AG04450 (cell line): ENCODE measurements around the gene AK8. TPM values are rescaled to one million over a fixed set of nuclear protein-coding genes. Genes with fewer than 3 reads are reported as not detected.

Source experiments
- CTCF ChIA-PET: fragments of 300-600, 350-600 bp; formaldehyde crosslinking; extraction: SDS; loops from one replicate; lab custom pipeline; 2022; ENCODE audit warnings: antibody characterized with exemption, inconsistent platforms; lab: Charles Lee
- POLR2A ChIA-PET: fragments of 350-600 bp; formaldehyde crosslinking; extraction: SDS; loops from one replicate; lab custom pipeline; 2021; ENCODE audit warnings: antibody characterized with exemption, inconsistent platforms; lab: Yijun Ruan, JAX
- DNase-seq: peaks from one replicate; pipeline ENCODE4 v3.0.0-alpha.2; 2011; ENCODE audit warnings: low read depth, low spot score
- H3K27ac ChIP-seq: one replicate; pipeline ENCODE4 v1.5.1; 2012; ENCODE audit warnings: low read depth, low read length, control low read depth
- H3K27me3 ChIP-seq: one replicate; pipeline ENCODE4 v1.6.0; 2012; ENCODE audit warnings: low read length; ENCODE audit not compliant: control insufficient read depth, insufficient read depth
- H3K4me3 ChIP-seq: 2 replicates; pipeline ENCODE4 v1.5.1; 2011; ENCODE audit warnings: mild to moderate bottlenecking, low read depth, low read length, control low read depth
- H3K9me3 ChIP-seq: 2 replicates; pipeline ENCODE4 v1.5.1; 2012; ENCODE audit warnings: low read length; ENCODE audit not compliant: control insufficient read depth, insufficient read depth
- polyA plus RNA-seq: library from polyadenylated mRNA; depleted of rRNA; stranded (reverse); fragments of >200 nt; gene quantifications from 2 replicates; pipeline ENCODE4 v1.2.3, GENCODE V29; 2011
- TF ChIP-seq, protein P1 (sequence below): IDR thresholded peaks from 2 replicates; pipeline ENCODE4 v1.5.1; 2011; ENCODE audit warnings: low read depth, low read length, control low read depth, inconsistent platforms

AK8 gene
- polyA plus RNA-seq, 1 experiment, result 0.14 TPM

DNA sequence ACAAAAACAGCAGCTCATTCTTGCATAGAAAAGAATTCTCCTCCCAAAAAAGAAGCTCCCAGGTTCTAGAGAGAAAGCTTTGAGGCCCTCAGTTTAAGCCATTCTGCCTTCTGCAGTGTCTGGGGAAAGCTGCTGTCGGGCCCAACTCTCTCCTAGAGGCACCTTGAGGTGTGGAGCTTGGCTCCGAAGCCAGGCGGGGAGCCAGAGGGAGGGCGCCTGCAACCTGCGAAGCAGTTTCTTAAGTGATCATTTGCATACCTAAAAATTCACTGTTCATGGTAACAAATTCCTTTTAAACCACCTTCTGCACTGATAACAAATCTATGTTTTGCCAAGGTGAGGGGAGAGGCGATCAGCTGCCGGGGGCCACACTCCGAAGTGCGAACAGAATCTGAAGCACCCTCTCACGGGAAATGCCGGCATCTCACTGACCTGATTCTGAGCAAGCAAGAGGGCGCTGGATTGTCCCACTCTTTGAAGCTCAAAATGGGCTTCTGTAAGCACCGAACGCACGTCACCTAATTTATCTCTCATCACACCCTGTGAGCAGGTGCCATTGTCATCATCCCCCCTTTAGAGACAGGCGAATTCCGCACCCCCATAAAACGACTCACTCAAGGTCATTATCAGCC, 121.8 kb downstream of the AK8 start:
- no peak for DNase-seq
- TF ChIP-seq, protein P1, sequence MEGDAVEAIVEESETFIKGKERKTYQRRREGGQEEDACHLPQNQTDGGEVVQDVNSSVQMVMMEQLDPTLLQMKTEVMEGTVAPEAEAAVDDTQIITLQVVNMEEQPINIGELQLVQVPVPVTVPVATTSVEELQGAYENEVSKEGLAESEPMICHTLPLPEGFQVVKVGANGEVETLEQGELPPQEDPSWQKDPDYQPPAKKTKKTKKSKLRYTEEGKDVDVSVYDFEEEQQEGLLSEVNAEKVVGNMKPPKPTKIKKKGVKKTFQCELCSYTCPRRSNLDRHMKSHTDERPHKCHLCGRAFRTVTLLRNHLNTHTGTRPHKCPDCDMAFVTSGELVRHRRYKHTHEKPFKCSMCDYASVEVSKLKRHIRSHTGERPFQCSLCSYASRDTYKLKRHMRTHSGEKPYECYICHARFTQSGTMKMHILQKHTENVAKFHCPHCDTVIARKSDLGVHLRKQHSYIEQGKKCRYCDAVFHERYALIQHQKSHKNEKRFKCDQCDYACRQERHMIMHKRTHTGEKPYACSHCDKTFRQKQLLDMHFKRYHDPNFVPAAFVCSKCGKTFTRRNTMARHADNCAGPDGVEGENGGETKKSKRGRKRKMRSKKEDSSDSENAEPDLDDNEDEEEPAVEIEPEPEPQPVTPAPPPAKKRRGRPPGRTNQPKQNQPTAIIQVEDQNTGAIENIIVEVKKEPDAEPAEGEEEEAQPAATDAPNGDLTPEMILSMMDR, result no peak
- H3K27me3 ChIP-seq, result peaks cover 38% of the 10 kb centered on the region
- POLR2A ChIA-PET, result no interaction called here
- CTCF ChIA-PET, result interaction anchor here (0.7 kb wide), 1 partner anchor 13 kb away, joined by 8 read pairs; no protein-coding TSS in a partner anchor
- no peak overlapping the region for H3K27ac ChIP-seq
- H3K4me3 ChIP-seq, result no peak overlapping the region
- H3K9me3 ChIP-seq, result no peaks in the 10 kb centered on the region

GRCh38 chr9:132755096-132755495, 123.0 kb downstream of the AK8 start:
- ChIA-PET POLR2A (no interaction called here), CTCF (no interaction called here)
- Histone ChIP-seq H3K4me3 (no peak overlapping the region), H3K27ac (no peak overlapping the region), H3K27me3 (peaks cover 41% of the 10 kb centered on the region), H3K9me3 (no peaks in the 10 kb centered on the region)
- TF ChIP-seq, protein P1, result no peak
- DNase-seq, result no peak

DNA sequence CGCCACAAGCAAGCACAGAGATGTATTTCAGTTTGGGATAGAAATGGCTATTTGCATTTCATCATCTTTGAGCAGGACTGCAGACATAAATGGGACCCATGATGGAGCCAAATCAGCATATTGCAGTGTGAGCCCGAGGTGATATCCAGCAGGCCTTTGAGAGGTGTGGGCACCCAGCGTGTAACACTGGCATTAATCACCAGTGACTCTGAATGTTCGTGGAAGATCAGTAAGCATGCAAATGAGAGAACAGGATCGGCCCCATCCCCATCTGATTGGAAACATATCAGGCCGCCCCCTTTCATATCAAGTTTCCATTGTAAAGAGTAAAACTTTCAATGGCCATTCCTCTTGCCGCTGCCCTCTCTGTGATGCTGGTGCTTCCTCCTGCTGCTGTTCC, 123.8 kb downstream of the AK8 start:
- Histone ChIP-seq H3K27me3 (peaks cover 38% of the 10 kb centered on the region), H3K27ac (no peak overlapping the region), H3K9me3 (no peaks in the 10 kb centered on the region), H3K4me3 (no peak overlapping the region)
- ChIA-PET POLR2A (no interaction called here), CTCF (no interaction called here)
- TF ChIP-seq, protein P1, result no peak
- no peak for DNase-seq

GRCh38 chr9:132753593-132753880, 124.5 kb downstream of the AK8 start:
- DNase-seq, result no peak
- Histone ChIP-seq H3K27me3 (peaks cover 34% of the 10 kb centered on the region), H3K4me3 (no peak overlapping the region), H3K27ac (no peak overlapping the region), H3K9me3 (no peaks in the 10 kb centered on the region)
- POLR2A ChIA-PET, result interaction anchor here (0.6 kb wide), 1 partner anchor 84 kb away, joined by 4 read pairs; the partner anchor contains the start of genes DDX31 and GTF3C4
- CTCF ChIA-PET, result no interaction called here
- TF ChIP-seq, protein P1, result no peak

DNA sequence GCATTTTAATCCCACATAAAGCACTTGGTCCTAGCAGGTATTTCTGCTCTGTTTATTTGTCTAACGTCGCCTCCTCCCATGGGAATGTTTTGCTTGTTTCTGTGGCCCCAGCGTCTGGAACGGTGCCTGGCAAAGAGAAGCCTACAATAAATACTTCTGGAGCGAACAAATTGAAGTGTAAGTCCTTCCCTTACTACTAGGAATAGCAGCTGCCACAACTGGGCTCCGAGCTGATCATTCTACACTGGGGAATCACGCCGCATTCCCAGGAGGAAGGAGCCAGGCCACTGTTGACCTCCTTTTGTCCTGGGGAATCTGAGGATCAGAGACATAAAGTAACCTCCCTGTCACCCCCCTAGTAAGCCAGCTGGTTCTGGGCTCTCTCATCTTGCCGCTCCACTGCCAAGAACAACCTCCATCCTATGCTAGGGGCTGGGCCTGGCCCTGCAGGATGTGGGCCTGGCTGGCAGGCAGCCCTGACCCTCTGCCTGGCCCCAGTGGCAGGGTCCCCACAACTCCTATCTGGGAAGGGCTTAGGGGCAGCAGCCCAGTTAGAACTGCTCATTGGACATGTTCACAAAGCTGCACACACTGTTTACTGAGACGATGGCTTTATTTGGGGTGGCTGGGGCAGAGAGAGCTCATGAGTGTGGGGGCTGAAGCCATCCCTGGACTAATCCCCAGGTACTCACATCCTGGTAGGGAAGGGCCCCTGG, 125.0 kb downstream of the AK8 start:
- Histone ChIP-seq H3K27ac (no peak overlapping the region), H3K9me3 (no peaks in the 10 kb centered on the region), H3K27me3 (peaks cover 33% of the 10 kb centered on the region), H3K4me3 (no peak overlapping the region)
- POLR2A ChIA-PET, result interaction anchor here (0.6 kb wide), 2 partner anchors 83 to 298 kb away, joined by 3 to 4 read pairs; partner anchors contain the start of genes DDX31 and GTF3C4
- DNase-seq, result no peak
- CTCF ChIA-PET, result no interaction called here
- TF ChIP-seq, protein P1, result no peak
